ENCODE results near the gene TRPC6. TPM values are rescaled to one million over a fixed set of nuclear protein-coding genes. Genes with fewer than 3 reads are reported as not detected.

The TRPC6 gene
- total RNA-seq, 1 donor from 2014 or later = not detected

GRCh38 chr11:101477926-101478325 is 105.9 kb downstream of the TRPC6 start:
- no peaks in the 10 kb centered on the region for H3K27me3 ChIP-seq (ENCODE audit: control insufficient read depth, insufficient read depth, low read length)
- H3K4me3 ChIP-seq (ENCODE audit: low read depth, low read length) = no peak overlapping the region
- no peak for TF ChIP-seq CTCF (IDR thresholded peaks at IDR 0.05; ENCODE audit: insufficient read depth, low read length, poor library complexity, severe bottlenecking)
- DNase-seq (ENCODE audit: low read depth) = no peak
- no peaks in the 10 kb centered on the region for H3K36me3 ChIP-seq (ENCODE audit: control insufficient read depth, insufficient read depth, low read length)

DNA sequence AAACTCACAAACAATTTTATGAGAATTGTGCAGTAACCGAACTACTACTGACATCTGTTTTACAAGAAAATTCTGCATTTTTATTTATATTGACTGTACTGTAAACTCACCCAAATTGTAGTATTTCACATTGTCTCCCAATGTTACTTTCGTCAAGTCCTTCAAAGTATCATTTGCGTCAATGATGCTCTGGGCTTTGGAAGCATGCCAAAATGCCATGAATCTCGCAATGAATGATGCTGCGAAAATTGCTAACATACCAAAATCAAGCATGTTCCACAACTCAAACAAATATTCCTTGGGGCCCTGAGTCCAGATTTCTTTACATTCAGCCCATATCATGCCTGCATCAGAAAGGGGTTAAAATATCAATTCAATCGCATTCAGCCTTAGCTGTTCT is 107.6 kb downstream of the TRPC6 start:
- H3K36me3 ChIP-seq (ENCODE audit: control insufficient read depth, insufficient read depth, low read length) = no peaks in the 10 kb centered on the region
- no peak for DNase-seq (ENCODE audit: low read depth)
- no peak for TF ChIP-seq CTCF (IDR thresholded peaks at IDR 0.05; ENCODE audit: insufficient read depth, low read length, poor library complexity, severe bottlenecking)
- no peaks in the 10 kb centered on the region for H3K27me3 ChIP-seq (ENCODE audit: control insufficient read depth, insufficient read depth, low read length)
- H3K4me3 ChIP-seq (ENCODE audit: low read depth, low read length) = no peak overlapping the region

DNA sequence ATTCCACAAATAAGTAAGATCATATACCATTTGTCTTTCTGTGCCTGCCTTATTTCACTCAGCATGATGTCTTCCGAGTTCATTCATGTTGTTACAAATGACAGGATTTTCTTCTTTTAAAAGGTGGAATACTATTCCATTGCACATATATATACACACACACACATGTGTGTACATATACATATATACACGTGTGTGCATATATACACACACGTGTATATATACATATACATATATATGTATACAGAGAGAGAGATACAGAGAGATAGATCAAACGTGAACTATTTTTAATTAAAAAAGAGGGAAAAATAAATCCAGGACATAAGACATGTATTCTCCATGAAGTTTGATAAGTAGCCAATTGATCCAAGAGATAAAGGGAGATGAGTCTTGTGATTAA is 108.1 kb downstream of the TRPC6 start:
- Histone ChIP-seq H3K27me3 (ENCODE audit: control insufficient read depth, insufficient read depth, low read length) (no peaks in the 10 kb centered on the region), H3K36me3 (ENCODE audit: control insufficient read depth, insufficient read depth, low read length) (no peaks in the 10 kb centered on the region), H3K4me3 (ENCODE audit: low read depth, low read length) (no peak overlapping the region)
- TF ChIP-seq CTCF (IDR thresholded peaks at IDR 0.05; ENCODE audit: insufficient read depth, low read length, poor library complexity, severe bottlenecking) = no peak
- DNase-seq (ENCODE audit: low read depth) = no peak

GRCh38 chr11:101474666-101475065 is 109.1 kb downstream of the TRPC6 start:
- Histone ChIP-seq H3K36me3 (ENCODE audit: control insufficient read depth, insufficient read depth, low read length) (no peaks in the 10 kb centered on the region), H3K27me3 (ENCODE audit: control insufficient read depth, insufficient read depth, low read length) (no peaks in the 10 kb centered on the region), H3K4me3 (ENCODE audit: low read depth, low read length) (no peak overlapping the region)
- no peak for DNase-seq (ENCODE audit: low read depth)
- no peak for TF ChIP-seq CTCF (IDR thresholded peaks at IDR 0.05; ENCODE audit: insufficient read depth, low read length, poor library complexity, severe bottlenecking)

DNA sequence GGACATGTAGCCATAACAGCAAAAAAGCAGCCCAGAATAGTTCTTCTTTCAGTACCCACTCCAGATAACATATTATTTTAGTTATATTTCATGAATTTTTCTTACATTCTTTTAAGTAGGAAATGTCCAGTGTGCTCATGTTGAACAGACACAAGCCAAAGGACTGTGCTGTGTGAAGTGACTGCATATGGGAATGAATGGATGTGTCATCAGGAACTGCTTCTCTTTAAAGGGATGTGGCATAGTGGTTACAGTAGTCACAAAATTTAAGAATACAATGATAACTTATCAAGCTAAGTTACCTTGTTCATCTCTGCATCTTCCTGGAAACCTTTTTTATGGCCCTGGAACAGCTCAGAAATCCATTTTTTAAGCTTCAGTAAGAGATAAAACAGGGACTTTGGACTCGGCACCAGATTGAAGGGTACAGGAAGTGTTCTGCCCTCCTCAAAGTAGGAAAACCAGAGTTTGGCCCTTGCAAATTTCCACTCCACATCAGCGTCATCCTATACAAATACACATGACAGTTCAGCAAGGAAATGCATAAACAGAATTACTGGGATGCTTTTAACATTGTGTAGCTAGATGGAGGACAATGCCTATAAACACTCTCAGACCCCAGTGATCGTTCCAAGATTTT is 112.8 kb downstream of the TRPC6 start:
- H3K27me3 ChIP-seq (ENCODE audit: control insufficient read depth, insufficient read depth, low read length) = no peaks in the 10 kb centered on the region
- TF ChIP-seq CTCF (IDR thresholded peaks at IDR 0.05; ENCODE audit: insufficient read depth, low read length, poor library complexity, severe bottlenecking) = no peak
- H3K4me3 ChIP-seq (ENCODE audit: low read depth, low read length) = no peak overlapping the region
- no peaks in the 10 kb centered on the region for H3K36me3 ChIP-seq (ENCODE audit: control insufficient read depth, insufficient read depth, low read length)
- no peak for DNase-seq (ENCODE audit: low read depth)

- Histone ChIP-seq H3K36me3 (ENCODE audit: control insufficient read depth, insufficient read depth, low read length) (no peaks in the 10 kb centered on the region), H3K4me3 (ENCODE audit: low read depth, low read length) (no peak overlapping the region), H3K27me3 (ENCODE audit: control insufficient read depth, insufficient read depth, low read length) (no peaks in the 10 kb centered on the region)
- TF ChIP-seq CTCF (IDR thresholded peaks at IDR 0.05; ENCODE audit: insufficient read depth, low read length, poor library complexity, severe bottlenecking) = no peak
- DNase-seq (ENCODE audit: low read depth) = no peak
Observed at GRCh38 chr11:101470419-101470818, 113.4 kb downstream of the TRPC6 start.
